HG02610 (cell line): Measurements from ENCODE around the gene GALR2.

ENCODE experiments used
- ATAC-seq: cut with Tn5 transposase; IDR thresholded peaks from one replicate; pipeline ENCODE4 v1.9.1; 2021; ENCODE audit warnings: mild to moderate bottlenecking, moderate library complexity; ENCODE audit not compliant: unreplicated experiment

The GALR2 gene

GRCh38 chr17:76079535-76079955 lies 5.0 kb downstream of the GALR2 start:
- ATAC-seq, result no peak

DNA sequence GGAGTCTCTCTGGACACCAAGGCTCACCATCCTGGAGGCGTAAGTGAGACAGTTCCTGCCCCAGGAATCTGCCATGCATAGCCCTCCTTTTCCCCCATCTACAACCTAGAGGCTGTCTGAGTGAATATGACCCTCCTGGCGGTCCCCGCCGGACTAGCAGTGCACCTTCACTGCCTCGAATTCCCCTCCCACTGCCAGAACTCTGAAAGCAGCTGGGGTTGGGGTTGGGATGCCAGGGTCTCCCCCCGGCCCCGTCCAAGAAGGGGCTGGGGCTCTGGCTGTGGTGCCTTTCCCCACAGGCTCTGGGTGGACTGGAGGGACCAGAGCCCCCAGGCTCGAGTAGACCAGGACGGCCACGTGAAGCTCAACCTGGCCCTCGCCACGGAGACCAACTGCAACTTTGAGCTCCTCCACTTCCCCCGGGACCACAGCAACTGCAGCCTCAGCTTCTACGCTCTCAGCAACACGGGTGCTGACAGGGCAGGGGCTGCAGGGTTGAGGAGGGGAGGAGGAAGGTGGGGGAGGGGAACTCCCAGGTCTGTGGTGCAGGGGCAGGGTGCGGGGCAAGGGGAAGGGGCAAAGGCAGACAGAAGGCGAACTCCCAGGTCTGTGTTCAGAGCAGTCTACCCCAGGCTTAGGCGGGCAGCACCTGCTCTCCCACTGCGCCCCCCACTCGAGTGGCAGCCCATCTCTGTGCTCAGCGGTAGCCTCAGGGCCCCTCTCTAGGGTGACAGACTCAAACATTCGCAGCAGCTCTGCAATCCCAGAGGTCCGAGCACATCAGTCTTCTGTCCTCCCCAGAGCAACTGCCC lies 5.6 kb downstream of the GALR2 start:
- no peak for ATAC-seq

GRCh38 chr17:76080768-76081287 lies 6.2 kb downstream of the GALR2 start:
- ATAC-seq, result no peak

DNA sequence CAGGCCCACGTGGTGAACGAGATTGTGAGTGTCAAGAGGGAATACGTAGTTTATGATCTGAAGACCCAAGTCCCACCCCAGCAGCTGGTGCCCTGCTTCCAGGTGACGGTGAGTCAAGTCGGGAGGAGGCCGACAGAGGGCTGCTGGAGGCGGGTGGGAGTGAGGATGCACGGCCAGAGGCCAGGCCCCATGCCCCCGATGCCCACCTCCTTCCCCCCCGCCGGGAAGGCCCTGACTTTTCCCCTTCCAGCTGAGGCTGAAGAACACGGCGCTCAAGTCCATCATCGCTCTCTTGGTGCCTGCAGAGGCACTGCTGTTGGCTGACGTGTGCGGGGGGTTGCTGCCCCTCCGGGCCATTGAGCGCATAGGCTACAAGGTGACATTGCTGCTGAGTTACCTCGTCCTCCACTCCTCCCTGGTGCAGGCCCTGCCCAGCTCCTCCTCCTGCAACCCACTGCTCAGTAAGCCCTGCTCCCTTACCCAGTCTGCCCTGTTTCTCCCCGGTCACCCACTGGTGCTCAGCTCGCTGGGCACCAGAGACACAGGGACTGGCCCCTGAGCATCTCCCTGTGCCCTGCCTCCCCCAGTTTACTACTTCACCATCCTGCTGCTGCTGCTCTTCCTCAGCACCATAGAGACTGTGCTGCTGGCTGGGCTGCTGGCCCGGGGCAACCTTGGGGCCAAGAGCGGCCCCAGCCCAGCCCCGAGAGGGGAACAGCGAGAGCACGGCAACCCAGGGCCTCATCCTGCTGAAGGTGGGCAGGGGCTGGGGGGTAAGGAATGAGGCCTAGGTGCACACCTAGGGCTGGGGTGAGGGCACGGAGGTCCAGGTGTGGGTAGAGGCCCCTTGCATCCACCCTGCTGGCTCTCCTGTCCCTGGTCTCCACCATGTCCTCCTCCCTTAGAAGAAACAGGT lies 7.0 kb downstream of the GALR2 start:
- no peak for ATAC-seq

GRCh38 chr17:76082326-76083251 lies 8.0 kb downstream of the GALR2 start:
- no peak for ATAC-seq

DNA sequence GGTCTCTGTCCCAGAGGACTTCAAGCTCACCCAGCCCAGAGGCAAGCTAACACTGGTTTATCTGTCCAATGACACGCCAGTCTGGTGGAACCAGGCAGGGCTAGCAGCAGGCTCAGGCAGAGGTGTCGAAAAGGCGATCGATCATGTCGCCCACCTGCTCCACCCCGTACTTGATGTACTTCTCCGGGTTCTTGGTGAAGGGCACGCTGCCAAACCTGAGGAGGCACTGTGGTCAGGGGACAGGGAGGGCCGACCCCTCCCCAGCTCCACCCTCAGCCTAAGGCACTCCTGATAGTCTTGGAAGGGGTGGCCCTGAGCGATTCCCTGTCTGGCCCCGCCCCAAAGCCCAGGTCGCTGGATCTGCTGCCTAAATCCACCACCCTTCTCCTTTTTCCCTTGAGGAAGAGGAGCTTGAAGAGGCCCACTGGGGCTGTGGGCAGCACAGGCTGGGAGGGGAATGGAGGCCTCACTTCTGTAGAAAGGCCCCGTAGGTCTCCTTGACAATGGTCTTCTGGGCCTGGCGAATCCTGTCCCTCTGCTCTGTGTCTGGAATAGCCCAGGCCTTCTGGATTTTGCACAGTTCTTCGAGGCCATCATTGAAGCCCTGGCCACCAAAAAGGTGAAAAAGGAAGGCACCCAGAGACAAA lies 9.1 kb downstream of the GALR2 start:
- no peak for ATAC-seq

GRCh38 chr17:76085066-76085730 lies 10.6 kb downstream of the GALR2 start:
- ATAC-seq, result no peak

GRCh38 chr17:76085731-76086366 lies 11.3 kb downstream of the GALR2 start:
- ATAC-seq, result no peak

DNA sequence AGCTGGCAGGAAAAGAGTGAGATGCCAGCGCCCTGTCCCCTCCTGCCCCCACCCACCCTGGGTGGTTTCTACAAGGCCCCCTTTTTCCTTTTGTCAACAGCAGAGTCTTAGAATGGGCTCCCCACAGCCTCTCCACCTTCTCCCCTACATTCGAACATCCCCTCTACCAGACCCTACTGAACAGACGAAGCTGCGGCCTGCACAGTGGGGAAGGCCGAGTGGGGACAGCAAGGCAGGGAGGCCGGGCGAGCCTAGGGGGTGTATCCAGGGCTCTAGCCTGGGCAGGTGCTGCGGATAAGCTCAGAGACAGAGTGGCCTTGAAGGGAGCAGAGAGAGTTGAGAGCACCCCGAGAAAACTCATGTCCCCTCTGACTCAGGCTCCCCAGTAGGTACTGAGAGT lies 11.8 kb downstream of the GALR2 start:
- no peak for ATAC-seq

DNA sequence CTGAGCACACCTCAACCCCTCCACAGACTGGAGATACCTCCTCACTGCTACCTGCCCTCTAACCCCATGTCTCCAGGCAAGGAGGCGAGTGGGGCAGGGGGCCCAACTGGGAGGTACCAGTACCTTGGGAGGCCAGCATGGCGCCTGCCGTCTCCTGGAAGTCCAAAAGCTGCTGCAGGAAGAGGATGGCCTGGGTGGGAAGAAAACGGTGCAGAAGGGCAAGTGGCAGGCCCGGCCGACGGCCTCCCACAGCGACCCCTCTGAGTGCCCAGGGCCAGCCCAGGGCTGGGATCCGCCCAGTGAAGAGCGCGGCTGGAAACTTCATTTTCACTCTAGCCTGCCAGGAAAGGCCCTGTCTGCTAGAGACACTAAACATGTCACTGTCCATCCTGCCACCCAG lies 12.9 kb downstream of the GALR2 start:
- ATAC-seq, result no peak

- ATAC-seq, result no peak
Observed at GRCh38 chr17:76088041-76088867, 13.7 kb downstream of the GALR2 start.

DNA sequence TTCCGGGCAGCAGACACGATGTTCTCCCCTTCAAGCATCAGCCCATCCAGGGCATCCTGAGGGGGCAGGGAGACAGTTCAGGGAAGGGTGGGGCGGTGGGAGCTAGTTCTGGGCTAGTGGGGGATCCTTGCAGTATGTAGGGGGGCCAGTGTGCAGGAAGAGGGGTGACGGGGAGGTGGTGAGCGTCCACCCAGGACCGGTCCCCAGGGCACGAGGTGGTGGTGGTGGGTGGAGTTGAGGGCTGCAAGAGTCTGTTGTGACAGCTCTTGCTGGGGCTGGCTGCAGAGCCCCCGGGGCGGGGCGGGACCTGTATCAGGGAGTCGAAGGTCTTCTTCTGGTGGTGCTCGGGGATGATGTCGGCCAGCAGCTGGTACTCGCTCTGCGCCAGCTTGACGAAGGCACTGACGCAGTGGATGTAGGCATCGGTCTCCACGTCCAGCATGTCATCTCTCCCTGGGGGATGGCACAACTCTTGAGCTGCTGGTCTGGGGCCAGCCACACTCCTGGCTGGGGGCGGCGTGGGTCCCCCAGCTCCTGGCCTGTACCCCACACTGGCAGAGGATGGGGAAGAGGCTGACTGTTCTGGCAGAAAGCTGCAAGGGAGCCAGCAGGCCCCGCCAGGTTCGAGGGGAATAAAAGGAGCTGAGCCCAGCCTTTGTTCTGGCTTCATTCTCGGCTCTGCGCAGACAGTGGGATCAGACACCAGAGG lies 14.4 kb downstream of the GALR2 start:
- ATAC-seq, result no peak

DNA sequence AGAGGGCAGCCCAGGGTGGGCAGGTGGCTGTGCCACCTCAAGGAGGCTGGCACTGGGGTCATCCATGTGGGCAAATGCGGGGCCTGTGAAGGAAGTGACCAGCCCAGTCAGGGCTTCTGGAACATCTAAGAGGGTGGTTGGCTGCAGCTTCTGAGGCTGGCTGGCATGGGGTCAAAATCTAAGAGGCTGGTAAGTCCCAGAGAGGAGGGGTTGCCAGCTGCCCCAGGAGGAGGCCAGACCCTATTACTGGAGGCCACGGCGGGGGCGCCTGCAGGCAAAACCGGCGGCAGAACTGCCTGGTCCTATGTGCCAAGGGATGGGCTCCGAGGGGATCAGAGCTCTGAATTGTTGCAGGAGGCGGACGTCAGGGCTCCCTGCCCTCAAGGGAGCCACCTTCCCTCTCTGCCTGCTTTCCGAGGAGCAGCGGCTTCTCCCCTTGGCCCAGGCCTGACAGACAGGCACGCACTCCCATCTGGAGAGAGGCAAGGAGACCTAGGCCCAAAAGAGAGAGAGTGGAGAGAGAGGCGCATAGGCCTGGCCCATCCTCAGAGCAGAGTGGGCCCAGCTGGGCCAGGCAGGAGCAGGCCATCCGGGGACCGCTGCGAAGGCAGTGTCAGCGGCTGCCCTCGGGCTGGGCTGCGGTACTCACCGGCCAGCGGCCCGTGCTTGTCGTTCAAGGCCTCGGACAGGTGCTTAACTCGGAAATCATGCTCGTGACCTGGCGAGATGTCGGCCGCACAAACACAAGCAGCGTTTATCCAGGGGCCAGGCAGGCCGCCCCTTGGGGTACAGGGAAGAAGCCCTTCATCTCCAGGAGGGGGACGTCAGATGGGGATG lies 15.3 kb downstream of the GALR2 start:
- ATAC-seq, result no peak

GRCh38 chr17:76090517-76091129 lies 16.0 kb downstream of the GALR2 start:
- ATAC-seq, result no peak

DNA sequence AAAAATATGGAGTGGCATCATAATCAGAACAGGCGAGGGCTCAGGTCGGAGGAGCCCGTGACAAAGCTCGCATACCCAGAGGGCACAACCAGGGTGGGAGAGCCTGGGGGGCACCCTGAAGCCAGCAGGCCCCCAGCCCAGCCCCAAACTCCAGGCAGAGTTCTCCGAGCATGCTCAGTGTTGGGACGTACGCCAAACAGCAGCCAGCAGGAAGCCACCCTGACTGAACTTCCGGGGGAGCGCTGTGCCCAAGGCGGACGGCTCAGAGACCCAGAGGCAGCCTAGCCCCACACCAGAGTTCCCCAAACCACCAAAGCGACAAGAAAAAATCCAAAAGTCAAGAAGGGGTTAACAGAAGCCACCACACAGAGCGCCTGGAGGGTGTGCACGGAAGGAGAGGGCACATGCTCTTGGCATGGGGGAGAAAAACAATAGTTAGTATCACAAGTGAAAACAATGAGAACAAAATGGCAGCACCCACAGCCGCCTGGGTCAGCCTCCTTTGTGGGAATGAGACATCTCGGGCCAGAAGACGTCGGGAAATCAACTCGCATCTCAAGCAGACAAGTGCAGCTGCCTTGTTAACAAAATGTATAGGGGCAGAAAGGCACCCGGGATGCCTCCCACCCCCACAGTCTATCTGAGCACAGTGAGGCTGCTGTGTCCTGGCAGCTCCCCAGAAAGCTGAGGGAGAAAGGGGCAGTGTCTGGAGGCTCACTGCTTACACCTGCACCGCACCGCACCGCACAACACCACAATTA lies 17.1 kb downstream of the GALR2 start:
- ATAC-seq, result no peak
